AG08396 (cell line): Measurements from ENCODE around the gene CNIH1.
"Not testable (repeated sequence)": the region's sequence is repeated elsewhere in the genome, so short reads cannot be mapped to it uniquely, and the experiment has no call there.

Experiments used
- DNase-seq: peaks from one replicate; pipeline ENCODE4 v3.0.0; 2012; ENCODE audit warnings: low spot score, mixed read lengths

The CNIH1 gene

GRCh38 chr14:54380558-54380957 lies 60.6 kb downstream of the CNIH1 start:
- DNase-seq, result not testable (repeated sequence)

- not testable (repeated sequence) for DNase-seq
These were observed 62.3 kb downstream of the CNIH1 start for GRCh38 chr14:54378893-54379292.

- DNase-seq, result no peak
These were observed 63.7 kb downstream of the CNIH1 start for GRCh38 chr14:54377501-54377900.

- no peak for DNase-seq
These were observed 66.9 kb downstream of the CNIH1 start for GRCh38 chr14:54374117-54374884.
